Measurements from ENCODE around the gene HRCT1.

HRCT1 gene

GRCh38 chr9:35945341-35946018 is 39.5 kb downstream of the HRCT1 start:
- no peak for DNase-seq

- no peak for DNase-seq
Measured at GRCh38 chr9:35948451-35948850, 42.4 kb downstream of the HRCT1 start.

- no peak for DNase-seq
Measured at GRCh38 chr9:35948901-35949318, 42.9 kb downstream of the HRCT1 start.

- DNase-seq = no peak
Measured at GRCh38 chr9:35951736-35952135, 45.7 kb downstream of the HRCT1 start.

GRCh38 chr9:35952526-35953191 is 46.7 kb downstream of the HRCT1 start:
- DNase-seq = no peak

GRCh38 chr9:35954942-35955546 is 49.0 kb downstream of the HRCT1 start:
- no peak for DNase-seq

- DNase-seq = no peak
Measured at GRCh38 chr9:35956651-35957050, 50.6 kb downstream of the HRCT1 start.
